ENCODE data around the gene TTC7B.
A peak's percentile ranks its signal among the peaks of the same experiment; 100 is the strongest.
"Not testable (repeated sequence)": the region's sequence is repeated elsewhere in the genome, so short reads cannot be mapped to it uniquely, and the experiment has no call there.

Gene TTC7B

GRCh38 chr14:90538095-90538494 lies 278.1 kb downstream of the TTC7B start:
- DNase-seq = no peak

DNA sequence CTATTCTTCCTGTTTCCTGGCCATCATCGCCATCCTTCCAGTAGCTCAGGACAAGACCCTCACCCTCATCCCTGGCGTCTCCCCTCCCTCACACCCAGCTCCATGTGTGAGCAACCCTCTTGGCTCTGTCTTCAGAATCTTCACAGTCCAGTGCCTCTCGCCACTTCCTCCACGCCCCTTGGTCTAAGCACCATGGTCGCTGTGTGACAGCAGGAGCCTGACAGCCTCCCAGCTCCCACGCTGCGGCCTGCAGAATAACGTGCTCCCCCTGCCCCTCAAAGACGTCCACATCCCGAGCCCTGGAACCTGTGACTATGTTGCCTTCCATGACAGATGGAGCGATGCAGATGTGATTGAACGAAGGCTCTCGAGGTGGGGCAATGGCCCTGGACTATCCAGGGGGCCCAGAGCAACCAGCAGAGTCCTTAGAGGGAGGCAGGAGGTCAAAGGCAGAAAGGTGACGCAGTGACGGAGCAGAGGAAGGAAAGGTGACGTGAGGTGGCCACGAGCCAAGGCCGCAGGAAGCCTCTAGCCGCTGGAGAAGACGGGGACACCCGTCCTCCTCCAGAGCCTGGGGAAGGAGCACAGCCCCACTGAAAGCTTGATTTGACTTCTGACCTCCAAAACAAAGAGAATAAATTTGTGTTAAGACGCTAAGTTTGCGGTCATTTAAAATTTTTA lies 279.6 kb downstream of the TTC7B start:
- DNase-seq = no peak

- DNase-seq = no peak
These were observed 280.1 kb downstream of the TTC7B start for GRCh38 chr14:90536092-90536491.

GRCh38 chr14:90535556-90536090 lies 280.6 kb downstream of the TTC7B start:
- no peak for DNase-seq

- DNase-seq = no peak
These were observed 281.2 kb downstream of the TTC7B start for GRCh38 chr14:90534838-90535555.

DNA sequence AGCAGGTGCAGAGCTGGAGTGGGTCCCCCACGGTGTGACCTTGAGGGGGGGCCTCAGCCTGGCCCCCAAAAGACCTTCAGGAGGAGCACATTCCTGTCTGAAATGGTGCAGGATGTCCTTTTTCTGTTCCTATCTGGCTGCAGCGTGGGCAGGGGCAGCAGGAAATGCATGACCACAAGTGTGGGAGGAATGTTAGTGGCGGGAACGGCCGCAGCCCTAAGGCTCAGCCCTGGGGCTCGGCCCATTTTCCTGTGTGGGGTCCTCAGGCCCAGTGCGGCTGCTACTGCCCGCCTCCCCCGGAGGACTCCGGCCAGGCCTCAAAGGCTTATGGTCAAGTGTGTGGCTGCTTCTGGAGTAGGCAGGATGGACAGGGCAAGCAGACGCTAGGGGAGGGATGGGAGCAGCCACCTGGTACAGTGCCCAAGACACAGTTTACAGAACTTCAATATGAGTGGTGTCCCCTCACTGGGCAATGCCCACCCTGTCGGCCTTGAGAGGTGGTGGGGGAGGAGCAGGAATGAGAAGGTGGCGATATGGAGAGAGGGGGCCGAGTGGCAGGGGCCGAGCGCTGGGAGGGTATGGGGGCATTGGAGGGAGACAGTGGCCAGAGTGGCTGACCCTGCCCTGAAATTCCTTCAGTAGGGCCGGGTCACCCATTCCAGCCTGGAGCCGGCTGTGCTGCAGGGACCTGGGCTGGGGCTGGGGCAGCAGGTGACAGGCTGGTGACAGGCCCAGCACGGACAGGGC lies 282.0 kb downstream of the TTC7B start:
- no peak for DNase-seq

- no peak for DNase-seq
These were observed 282.6 kb downstream of the TTC7B start for GRCh38 chr14:90533591-90534021.

DNA sequence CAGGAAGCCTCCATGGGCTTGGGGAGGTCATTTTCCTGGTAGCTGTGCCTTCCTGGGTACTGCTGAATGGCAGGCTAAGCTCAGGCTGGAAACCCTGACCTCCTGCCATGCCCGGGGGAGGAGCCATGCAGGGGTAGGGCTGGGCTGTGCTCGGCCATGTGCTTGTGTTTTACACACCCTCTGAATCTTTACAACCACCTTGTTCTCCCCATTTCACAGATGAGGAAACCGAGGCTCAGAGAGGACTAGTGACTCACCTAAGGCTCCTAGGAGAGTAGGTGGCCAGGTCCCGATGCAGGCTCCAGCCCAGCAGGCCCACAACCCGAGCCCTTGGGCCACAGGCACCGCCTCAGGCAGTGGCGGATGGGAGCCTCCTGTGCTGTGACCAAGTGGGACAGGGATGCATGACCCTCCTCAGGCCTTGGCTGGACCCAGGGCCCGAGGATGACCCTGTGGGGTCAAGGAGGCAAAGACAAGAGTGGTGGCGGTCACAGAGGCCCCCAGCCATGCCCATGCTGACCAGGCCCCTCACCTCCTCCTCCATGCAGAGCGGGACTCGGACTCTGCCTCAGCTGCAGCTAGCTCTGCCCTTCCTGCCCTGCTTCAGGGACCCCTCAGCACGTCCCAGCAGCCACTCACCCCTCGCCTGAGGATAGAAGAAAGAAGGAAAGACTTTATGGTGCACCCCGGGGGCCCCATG lies 283.3 kb downstream of the TTC7B start:
- DNase-seq = no peak

GRCh38 chr14:90531497-90531896 lies 284.7 kb downstream of the TTC7B start:
- no peak for DNase-seq

GRCh38 chr14:90530523-90530922 lies 285.7 kb downstream of the TTC7B start:
- DNase-seq = no peak

DNA sequence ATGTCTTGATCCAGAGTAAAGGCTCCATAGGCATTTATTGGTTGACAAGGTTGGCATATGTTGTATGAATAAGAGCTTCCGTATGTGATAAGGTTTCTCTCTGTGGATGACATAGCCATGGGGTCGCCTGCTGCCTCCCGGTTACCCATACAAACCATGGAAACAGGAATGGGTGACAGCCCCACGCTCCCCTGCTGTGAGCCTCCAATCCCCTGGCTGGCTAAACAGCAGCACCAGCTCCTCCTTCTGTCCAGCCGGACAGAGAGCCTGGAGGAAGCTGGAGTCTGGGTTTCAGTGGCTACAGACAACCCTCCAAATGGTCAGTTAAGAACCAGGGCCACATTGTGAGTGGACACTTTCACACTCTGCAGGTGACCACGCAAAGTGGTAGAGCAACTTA lies 288.3 kb downstream of the TTC7B start:
- DNase-seq = no peak

GRCh38 chr14:90526536-90526935 lies 289.7 kb downstream of the TTC7B start:
- DNase-seq = not testable (repeated sequence)

GRCh38 chr14:90525353-90526028 lies 290.7 kb downstream of the TTC7B start:
- not testable (repeated sequence) for DNase-seq

DNA sequence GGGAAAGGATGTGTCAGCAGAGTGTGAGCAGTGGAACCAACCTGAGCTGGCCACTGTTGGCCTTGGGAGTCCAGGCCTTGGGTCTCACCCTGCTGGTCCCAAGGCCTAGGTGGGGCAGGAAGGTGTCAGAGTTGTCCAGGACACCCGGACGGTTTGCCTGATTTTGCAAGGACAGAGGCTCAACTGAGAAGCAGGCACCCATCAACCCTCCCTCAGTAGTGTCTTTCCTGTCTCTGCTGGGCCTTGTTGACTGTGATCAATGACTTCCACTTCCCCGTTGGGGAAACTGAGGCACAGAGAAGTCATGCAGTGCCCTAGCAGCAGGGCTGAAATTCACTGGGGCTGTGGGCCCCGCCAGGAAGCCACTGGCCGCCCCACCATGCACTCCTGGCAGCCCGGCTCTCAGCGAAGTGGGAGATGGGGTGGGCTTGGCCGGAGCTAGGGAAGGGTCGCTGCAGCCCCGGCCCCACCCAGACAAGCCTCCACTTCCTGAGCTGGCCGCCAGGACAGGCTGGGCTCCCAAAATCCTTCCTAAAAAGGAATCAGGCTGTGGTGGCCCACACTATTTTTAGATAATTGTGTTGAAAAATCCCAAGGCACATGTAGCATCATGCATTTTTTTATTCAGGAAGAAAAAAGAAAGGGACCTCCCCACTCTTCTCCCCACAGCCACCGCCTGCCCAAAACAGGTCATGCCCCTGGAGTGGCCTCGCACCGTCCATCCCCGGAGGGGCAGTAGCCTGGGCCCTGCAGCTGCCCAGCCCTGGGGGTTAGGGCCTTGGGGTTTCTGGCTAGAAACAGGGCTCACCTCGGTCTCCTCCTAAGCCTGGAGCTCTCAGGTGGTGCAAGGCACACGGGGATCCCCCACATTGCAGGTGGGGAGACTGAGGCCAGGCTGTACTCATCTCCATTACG lies 292.0 kb downstream of the TTC7B start:
- no peak for DNase-seq

DNA sequence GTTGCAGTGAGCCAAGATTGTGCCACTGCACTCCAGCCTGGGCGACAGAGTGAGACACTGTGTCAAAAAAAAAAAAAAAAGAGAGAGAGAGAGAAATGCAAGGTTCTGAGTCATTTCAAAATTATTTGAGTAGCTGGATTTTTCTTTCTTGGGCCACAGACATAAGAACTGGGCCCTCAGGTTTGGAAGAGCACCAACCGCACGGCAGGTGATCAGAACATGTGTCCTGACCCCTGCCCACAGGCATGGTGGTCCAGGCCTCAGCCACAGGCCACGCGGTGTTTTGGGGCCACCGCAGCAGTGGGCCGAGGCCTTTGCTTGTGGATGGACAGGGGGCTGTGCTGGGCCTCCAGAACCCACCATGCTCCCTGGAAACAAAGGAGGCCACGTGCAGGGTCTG lies 292.7 kb downstream of the TTC7B start:
- no peak for DNase-seq

DNA sequence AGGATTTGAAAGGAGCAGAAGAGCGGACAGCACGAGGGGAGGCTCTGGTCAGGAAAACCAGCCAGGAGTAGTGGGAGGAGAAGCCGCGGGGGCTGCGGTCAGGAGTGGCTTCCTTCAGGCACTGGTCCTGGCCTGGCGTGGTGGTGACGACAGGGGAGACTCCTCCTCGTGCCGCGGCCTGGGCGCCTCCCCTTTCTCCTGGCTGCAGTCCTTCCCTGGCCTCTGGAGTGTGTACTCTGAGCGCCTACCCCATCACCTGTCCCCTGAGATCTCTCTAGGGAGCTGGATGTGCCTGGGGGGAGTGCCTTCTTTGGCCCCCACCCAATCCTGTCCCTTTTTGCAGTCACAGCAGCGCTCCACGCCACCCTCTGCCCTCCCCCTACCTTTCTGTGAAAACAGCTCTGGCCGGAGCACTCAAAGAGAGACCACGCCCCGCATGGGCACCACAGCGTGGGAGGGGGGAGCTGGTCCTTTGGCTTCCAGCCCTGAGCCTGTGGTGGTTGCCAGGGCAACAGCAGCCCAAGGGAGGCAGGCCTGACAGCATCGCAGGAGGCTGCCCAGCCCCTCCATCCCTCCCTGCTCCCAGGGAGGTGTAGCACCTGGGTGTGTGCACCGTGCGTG lies 293.5 kb downstream of the TTC7B start:
- peak; percentile 92 for DNase-seq

GRCh38 chr14:90521930-90522483 lies 294.2 kb downstream of the TTC7B start:
- DNase-seq = no peak

DNA sequence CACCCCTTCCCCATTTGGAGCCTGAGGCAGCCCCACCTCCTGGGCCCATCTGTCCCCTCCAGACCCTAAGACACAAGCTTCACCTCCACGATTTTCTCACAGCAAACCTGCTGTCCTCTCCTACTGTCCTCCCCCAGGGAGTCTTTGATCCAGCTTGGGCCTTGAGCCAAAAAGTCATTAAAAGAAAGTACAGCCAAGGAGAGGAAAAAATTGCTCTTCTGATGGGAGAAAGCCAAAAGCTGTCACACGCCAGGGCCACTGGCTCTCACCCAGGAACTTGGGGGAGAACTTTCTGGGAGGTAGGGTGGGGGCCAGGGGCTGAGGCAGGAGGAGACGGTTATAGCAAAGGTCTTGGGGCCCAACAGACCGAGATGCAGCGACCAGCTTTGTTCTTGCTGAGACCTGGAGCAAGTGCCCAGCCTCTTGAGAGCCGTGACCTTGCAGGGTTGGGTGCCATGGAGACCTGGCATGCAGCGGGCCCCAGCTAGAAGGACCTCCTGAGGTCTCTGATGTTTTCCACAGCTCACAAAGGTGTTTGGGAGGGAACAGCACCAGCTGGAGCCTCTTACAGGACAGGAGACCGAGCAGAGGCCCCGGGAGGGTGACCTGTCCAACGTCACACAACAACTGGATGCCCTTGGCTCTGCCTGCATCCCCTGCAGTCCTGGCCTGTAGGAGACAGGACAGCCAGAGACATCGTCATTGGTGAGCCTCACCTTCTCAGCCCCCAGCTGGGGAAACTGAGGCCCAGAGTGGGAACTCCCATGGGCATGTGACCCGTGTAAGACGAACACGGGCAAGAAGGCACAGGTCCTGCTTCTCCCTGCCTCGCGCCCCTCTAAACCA lies 294.9 kb downstream of the TTC7B start:
- DNase-seq = no peak

DNA sequence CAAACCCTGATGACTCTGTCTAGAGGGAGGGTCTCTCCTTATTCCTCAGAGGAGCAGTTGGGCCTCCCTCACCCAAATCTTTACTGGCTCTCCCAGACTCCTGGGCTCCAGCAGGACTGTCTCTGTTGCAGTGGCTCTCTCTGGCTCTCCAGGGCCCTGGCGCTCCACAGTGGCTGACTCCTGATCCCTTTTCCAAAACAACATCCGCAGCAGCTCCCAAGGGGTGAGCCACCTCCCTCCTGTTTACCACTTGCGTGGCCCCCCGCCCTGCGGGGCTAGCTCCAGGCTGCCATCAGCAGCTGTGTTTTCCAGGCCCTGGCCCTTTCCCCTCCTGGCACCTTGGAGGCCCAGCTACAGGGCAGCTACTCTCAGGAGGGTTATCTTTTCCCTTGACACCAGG lies 295.9 kb downstream of the TTC7B start:
- no peak for DNase-seq
